NCI-H526 treated with DMSO at 0.1 percent for 48 hours (cell line): ENCODE results near the gene DCHS2.

ENCODE experiments used
- DNase-seq: peaks from one replicate; lab custom pipeline; 2025; lab: John Stamatoyannopoulos, UW

DCHS2 gene

GRCh38 chr4:154454710-154455109 lies 36.9 kb downstream of the DCHS2 start:
- DNase-seq, result no peak

DNA sequence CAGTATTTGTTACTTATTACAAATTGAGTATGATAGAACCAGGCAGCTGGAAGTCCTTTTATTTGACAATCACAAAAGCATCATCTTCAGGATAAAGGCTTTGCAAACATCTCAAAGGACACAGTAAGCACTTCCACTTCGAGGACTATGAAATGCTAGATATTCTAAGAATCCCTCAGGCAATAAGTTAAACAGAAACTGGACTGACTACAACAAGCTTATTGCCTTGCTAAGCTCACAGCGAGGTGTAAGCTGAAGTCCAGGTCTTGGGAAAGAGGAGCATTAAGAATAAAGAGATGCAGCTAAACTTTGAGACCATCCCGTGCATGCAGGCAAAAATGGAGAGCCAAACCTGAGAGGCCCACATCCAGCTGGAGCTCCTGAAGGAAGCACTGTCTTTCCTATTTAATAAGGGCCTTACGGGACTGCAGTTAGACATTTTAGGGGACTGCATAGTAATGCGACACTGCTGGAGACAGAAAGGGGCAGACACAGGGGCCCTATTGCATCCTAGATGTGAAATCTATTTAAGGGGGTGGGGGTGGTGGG lies 38.7 kb downstream of the DCHS2 start:
- no peak for DNase-seq

DNA sequence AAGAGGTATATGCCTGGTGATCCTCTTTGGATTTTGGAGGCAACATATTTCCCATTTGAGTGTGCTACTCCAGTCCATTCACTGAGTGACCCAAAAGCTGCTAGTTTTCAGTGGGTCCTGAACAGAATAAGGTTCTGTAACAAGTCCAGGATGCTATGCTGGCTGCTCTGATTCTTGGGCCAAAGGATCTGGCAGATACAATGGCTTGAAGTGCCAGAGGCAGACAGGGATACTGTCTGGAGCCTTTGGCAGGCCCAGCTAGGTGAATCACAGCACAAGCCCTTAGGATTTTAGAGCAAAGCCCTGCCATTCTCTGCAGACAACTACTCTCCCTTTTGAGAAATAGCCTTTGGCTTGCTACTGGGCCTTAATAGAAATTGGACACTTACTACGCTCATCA lies 40.6 kb downstream of the DCHS2 start:
- DNase-seq, result no peak

DNA sequence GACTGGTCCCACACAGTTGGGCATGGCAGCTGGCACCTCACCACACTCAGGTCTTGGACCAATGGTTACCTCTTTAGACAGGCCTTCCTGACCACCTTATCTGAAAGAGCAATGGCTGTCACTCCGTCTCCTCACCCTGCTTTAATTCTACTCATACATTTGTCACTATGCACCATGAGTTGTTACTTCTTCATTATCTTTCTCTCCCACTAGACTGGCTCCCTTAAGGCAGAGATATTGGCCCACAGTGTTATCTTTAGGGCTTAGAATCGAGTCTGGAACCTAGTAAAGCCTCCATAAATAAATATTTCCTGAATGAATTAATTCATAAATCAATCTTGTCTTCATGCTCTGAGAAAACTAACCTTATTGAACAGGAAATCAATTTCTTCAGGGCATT lies 46.6 kb downstream of the DCHS2 start:
- DNase-seq, result no peak

GRCh38 chr4:154441982-154442381 lies 49.6 kb downstream of the DCHS2 start:
- no peak for DNase-seq

- DNase-seq, result no peak
Observed at GRCh38 chr4:154441124-154441523, 50.5 kb downstream of the DCHS2 start.

DNA sequence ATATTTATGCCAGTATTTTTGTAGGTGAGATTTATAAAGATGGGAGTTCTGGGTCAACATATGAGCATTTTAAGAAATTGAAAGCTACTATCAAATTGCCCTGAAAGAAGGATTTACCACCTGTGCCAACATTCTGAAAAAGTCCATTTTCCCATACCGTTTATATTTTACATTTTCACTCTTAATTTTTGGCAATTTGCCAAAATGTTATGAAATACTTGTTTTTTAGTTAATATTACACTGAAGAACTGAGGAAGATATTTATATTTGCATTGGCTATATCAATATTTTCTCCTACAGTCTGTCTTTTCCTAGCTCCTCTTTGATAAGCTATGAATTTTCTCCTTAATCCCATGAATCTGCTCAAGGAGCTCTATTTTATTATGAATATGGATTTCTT lies 52.4 kb downstream of the DCHS2 start:
- no peak for DNase-seq

- DNase-seq, result no peak
Observed at GRCh38 chr4:154435895-154436294, 55.7 kb downstream of the DCHS2 start.

DNA sequence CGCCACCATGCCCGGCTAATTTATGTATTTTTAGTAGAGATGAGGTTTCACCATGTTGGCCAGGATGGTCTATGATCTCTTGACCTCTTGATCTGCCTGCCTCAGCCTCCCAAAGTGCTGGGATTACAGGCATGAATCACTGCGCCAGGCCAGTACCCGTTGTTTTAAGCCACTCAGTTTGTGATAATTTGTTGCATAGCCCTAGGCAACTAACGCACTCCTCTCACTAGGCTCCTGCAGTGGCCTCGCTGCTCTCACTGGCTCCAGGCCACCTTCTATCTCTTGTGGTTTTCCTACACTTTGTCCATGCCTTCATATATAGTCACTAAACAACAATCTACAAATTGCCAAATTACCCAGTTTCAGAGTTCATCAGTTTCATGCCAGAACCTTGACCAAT lies 58.1 kb downstream of the DCHS2 start:
- no peak for DNase-seq

- no peak for DNase-seq
Observed at GRCh38 chr4:154429176-154429575, 62.4 kb downstream of the DCHS2 start.

DNA sequence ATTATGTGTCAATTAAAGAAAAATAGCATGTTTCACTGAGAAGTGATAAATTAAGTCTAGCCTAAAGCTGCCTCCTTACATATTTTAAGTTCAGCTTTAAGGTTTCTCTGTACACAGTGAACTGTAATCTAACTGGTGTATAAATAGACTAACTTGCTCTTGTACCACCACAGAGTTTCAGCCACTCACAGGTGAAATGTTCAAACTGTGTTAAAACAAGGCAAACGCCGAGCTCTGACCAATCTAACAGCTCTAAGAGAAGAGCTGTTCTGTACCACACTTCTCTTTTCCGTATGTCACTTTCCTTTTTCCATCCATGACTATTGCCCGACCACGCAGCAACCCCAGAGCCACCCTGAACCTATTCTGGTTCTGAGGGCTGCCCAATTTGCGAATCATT lies 64.5 kb downstream of the DCHS2 start:
- no peak for DNase-seq

- no peak for DNase-seq
Observed at GRCh38 chr4:154425514-154425913, 66.1 kb downstream of the DCHS2 start.

DNA sequence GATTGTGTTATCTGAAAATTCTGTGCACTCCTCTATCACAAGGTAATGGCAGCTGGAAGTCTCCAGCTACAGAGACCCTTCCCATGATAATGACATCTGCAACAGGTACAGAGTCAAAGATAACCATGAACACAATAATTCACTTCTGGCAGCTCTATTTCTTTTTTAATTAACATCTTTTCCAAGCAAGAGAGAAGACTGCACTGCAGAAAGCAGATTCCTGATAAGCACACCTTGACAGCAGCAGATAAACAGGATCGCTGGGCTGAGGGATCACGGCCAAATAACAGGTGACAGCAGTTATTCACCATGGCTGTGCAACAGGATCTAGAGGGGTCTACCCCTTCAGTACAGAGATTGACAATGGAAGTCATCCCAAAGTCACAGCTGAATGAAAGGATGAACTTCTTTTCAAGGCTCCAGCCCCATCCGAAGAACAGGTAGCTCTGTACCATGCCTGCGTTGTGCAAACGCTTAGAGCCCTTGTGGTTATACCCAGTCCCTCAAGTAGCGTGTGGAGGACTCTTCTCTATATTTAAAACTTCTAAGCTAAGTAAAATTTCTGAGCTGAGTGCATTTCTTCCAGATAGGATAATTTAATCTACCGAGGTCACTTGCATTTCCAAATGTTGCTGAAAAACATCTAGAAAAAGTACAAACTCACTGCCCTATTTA lies 66.7 kb downstream of the DCHS2 start:
- no peak for DNase-seq

- no peak for DNase-seq
Observed at GRCh38 chr4:154422152-154422551, 69.4 kb downstream of the DCHS2 start.

DNA sequence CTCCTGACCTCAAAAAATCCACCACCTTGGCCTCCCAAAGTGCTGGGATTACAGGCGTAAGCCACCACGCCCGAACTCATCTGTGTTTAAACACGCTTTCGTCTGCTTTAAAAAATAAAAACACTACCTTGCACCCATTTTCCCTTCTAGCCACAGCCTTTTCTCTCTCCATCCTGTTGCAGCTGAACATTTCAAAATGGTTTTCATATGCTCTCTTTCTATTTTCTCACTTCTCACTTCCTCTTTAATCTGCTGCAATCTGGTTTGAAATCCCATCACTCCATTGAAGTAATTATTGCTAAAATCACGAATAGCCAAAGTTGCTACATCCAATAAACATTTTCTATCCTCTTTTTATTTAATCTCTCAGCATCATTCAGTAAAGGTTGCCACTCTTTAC lies 70.0 kb downstream of the DCHS2 start:
- no peak for DNase-seq

GRCh38 chr4:154417373-154417673 lies 74.3 kb downstream of the DCHS2 start:
- no peak for DNase-seq

DNA sequence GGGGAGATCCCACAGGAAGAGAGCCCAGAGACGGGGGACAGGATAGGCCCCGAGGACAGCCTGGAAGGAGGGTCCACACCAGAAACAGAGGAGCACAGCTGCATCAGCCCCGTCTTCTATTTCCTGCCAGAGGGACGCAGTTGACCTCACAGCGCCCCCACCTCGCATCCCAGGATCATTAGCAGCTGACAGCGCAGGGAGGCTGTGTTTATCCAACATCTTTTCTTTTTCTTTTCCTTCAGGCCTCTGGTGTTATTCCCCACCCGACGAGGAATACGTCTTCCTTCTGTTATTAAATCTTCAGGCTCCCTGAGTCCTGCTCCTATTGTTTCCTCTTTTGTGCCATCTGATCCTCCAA lies 75.4 kb downstream of the DCHS2 start:
- DNase-seq, result peak; percentile 54

GRCh38 chr4:154415313-154415712 lies 76.3 kb downstream of the DCHS2 start:
- DNase-seq, result no peak

DNA sequence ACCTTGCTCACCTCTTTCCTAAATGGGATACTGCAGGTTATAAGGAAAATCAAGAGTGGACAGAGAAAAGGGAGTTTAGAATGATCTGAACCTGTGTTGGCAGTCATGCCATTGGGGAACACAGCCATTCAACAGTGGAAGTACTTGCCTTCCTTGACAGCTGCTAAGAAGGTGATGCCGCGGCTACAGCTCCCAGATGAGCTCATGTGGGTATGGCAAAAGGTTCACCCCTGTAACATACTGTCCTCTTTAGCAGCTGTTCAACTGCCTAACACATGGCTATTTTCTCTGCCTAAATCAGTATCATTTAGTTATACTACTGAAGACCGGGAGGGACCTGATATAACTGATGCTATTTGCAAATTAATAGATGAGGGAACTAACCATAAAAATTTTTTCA lies 76.8 kb downstream of the DCHS2 start:
- no peak for DNase-seq

DNA sequence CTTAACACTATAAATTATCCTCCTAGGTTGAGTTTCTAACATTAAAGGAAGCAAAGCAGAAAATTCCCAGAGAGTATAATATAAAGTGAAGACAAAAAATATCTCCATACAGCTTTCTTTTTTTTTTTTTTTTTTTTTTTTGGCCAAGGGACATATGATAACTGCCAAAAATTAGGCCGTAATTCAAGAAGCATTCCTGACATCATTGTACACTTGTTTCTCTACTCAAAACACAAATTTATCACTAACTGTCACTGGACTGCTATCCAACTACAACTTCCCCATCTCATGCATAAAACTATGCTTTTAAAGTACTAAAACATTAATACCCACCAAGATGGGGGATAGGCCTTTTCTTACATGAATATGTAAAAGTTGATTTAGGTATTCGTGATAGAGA lies 77.2 kb downstream of the DCHS2 start:
- no peak for DNase-seq

GRCh38 chr4:154407443-154407842 lies 84.2 kb downstream of the DCHS2 start:
- DNase-seq, result no peak

DNA sequence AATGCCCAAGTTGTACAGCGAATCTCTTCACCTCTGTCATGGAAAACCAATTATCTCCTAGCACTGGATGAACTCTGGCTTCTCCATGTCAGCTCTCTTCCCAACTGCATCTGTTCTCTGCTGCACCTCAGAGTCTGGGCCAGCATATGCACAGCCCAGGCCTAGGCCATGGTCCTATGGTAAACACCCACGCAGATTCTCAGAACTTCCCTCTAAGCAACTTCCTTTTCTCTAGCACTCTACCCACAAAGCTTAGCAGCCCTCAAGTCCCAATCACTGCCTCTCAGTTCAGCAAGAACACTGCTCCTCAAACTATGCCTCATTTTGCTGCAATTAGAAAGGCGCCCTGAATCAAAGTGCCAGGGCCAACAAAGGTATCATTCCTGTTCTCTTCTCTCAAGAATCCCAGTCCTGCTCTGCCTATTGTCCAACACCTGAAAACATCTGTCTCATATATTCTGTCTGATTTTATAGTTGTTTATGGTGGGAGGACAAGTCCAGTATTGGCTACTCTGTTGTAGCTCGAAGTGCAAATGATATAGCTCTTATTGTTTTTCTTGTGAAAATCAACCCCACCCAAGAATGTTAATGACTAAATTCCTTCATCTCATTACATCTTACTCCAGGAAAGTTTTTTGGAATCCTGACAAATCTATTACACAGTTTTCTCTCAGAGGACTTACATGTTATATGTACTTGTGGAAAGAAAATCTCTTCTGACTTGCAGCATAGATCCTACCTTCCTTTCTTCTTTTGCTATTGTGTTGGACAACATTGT lies 85.4 kb downstream of the DCHS2 start:
- DNase-seq, result no peak

DNA sequence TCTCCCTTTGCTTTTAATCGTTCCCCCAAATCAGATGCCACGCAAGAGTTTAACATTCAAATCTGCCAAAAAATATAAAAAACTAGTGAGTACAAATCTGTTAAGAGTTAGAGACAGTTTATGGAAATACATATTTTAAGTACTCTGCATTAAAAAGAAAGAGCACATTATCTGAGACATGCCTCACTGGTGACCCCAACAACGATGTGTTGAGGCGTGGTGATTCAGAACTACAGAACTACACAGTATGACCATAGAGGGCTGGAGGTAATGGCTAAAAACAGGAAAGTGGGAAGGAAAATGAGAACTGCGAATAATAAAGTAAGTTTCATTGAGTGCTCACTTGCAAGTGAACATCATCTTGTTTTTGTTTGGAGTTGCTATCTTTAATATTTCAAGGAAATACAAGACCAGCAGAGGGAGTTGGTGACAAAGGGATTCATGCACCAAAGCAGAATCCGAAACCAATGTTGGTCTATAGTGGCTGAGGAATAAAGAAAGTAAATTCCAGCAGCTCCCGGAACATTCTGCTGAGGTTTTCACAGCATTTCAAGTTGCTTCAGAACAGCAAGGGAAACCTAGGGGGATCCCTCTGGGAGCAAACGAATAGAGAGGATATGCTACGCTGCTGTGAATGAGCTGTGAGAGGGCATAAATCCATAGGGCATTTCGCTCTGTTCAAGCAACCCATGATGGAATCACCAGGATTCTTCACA lies 92.2 kb downstream of the DCHS2 start:
- peak; percentile 26 for DNase-seq
